ENCODE data around the gene MAFF. TPM values are rescaled to one million over a fixed set of nuclear protein-coding genes. Genes with fewer than 3 reads are reported as not detected.

MAFF gene
- total and polyA plus RNA-seq, 8 donors, result 0.58 to 130 (median 47.3) TPM

GRCh38 chr22:38251341-38251692, 49.5 kb downstream of the MAFF start:
- H3K27ac ChIP-seq, result no peak overlapping the region
- intact Hi-C loops (cut with DNase I; ENCODE audit: low total_unique reads), result no loop called here
- TF ChIP-seq, protein P1, sequence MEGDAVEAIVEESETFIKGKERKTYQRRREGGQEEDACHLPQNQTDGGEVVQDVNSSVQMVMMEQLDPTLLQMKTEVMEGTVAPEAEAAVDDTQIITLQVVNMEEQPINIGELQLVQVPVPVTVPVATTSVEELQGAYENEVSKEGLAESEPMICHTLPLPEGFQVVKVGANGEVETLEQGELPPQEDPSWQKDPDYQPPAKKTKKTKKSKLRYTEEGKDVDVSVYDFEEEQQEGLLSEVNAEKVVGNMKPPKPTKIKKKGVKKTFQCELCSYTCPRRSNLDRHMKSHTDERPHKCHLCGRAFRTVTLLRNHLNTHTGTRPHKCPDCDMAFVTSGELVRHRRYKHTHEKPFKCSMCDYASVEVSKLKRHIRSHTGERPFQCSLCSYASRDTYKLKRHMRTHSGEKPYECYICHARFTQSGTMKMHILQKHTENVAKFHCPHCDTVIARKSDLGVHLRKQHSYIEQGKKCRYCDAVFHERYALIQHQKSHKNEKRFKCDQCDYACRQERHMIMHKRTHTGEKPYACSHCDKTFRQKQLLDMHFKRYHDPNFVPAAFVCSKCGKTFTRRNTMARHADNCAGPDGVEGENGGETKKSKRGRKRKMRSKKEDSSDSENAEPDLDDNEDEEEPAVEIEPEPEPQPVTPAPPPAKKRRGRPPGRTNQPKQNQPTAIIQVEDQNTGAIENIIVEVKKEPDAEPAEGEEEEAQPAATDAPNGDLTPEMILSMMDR (IDR thresholded peaks at IDR 0.05), result no peak
- TF ChIP-seq POLR2A (IDR thresholded peaks at IDR 0.05) (no peak), EP300 (IDR thresholded peaks at IDR 0.05) (no peak), POLR2AphosphoS5 (IDR thresholded peaks at IDR 0.05) (no peak)
- H3K4me3 ChIP-seq, result no peak overlapping the region
- no peaks in the 10 kb centered on the region for H3K27me3 ChIP-seq
- 78 to 88% (median 81%) methylated on average over 7 of the region's 7 CpGs for WGBS, 5 donors
- peaks cover 5 to 58% (median 40%) of the 10 kb centered on the region in 4 donors for H3K4me1 ChIP-seq
- no peaks in the 10 kb centered on the region for H3K9me3 ChIP-seq
- no peak for DNase-seq
- H3K36me3 ChIP-seq, result peaks cover 6 to 17% (median 15%) of the 10 kb centered on the region in 4 donors

- intact Hi-C loops (cut with DNase I; ENCODE audit: low total_unique reads), result no loop called here
- WGBS, 5 donors, result 94 to 96% (median 95%) methylated on average over 2 of the region's 2 CpGs
- H3K4me3 ChIP-seq, result no peak overlapping the region
- no peaks in the 10 kb centered on the region for H3K9me3 ChIP-seq
- H3K4me1 ChIP-seq, result peaks cover 39 to 76% (median 56%) of the 10 kb centered on the region in 4 donors
- H3K36me3 ChIP-seq, result no peaks in the 10 kb centered on the region
- no peak for TF ChIP-seq POLR2A (IDR thresholded peaks at IDR 0.05)
- TF ChIP-seq, protein P1 (IDR thresholded peaks at IDR 0.05), result no peak
- TF ChIP-seq EP300 (IDR thresholded peaks at IDR 0.05), result no peak
- no peak for TF ChIP-seq POLR2AphosphoS5 (IDR thresholded peaks at IDR 0.05)
- no peaks in the 10 kb centered on the region for H3K27me3 ChIP-seq
- peak overlapping the region in 2 of 5 donors; percentile 81 to 87 for H3K27ac ChIP-seq
- no peak for DNase-seq
These were observed 53.9 kb downstream of the MAFF start for GRCh38 chr22:38255697-38256096.

- H3K4me1 ChIP-seq, result peaks cover 44 to 77% (median 61%) of the 10 kb centered on the region in 4 donors
- peak in 1 of 2 donors; percentile 82 for DNase-seq
- no peaks in the 10 kb centered on the region for H3K36me3 ChIP-seq
- 46 to 61% (median 47%) methylated on average over 14 of the region's 14 CpGs for WGBS, 5 donors
- H3K27me3 ChIP-seq, result no peaks in the 10 kb centered on the region
- H3K4me3 ChIP-seq, result peak overlapping the region in 2 of 4 donors; percentile 1 to 15
- H3K9me3 ChIP-seq, result no peaks in the 10 kb centered on the region
- TF ChIP-seq POLR2AphosphoS5 (IDR thresholded peaks at IDR 0.05) (peak in 2 of 3 donors; percentile 30 to 65), EP300 (IDR thresholded peaks at IDR 0.05) (no peak), POLR2A (IDR thresholded peaks at IDR 0.05) (no peak)
- TF ChIP-seq, protein P1 (IDR thresholded peaks at IDR 0.05), result no peak
- peak overlapping the region; percentile 66 to 87 (median 81) for H3K27ac ChIP-seq
- intact Hi-C loops (cut with DNase I; ENCODE audit: low total_unique reads), result no loop called here
These were observed 55.4 kb downstream of the MAFF start for GRCh38 chr22:38257181-38257580.

- no peak for TF ChIP-seq POLR2A (IDR thresholded peaks at IDR 0.05)
- TF ChIP-seq, protein P1 (IDR thresholded peaks at IDR 0.05), result peak in 3 of 7 experiments; percentile 8 to 29 (median 23)
- Histone ChIP-seq H3K4me1 (peaks cover 49 to 79% (median 65%) of the 10 kb centered on the region in 4 donors), H3K36me3 (no peaks in the 10 kb centered on the region), H3K27ac (peak overlapping the region; percentile 80 to 88 (median 81)), H3K27me3 (no peaks in the 10 kb centered on the region), H3K9me3 (no peaks in the 10 kb centered on the region), H3K4me3 (peak overlapping the region in 2 of 4 donors; percentile 1 to 15)
- WGBS, 5 donors, result 41 to 62% (median 52%) methylated on average over 4 of the region's 4 CpGs
- peak; percentile 58 to 80 for DNase-seq
- intact Hi-C loops (cut with DNase I; ENCODE audit: low total_unique reads), result no loop called here
These were observed 56.0 kb downstream of the MAFF start for GRCh38 chr22:38257650-38258250.

All from stomach (tissue), 9 donors.